T1000 (cell line): ENCODE data around the gene PTPRK.

Experiments used
- DNase-seq: peaks from one replicate; lab custom pipeline; 2025; ENCODE audit warnings: mixed read lengths; lab: John Stamatoyannopoulos, UW

Gene PTPRK

GRCh38 chr6:128520436-128521281 lies at the start of gene PTPRK:
Gene PTPRK (minus strand): TSS chr6:128520599. CDS start chr6:128520358, 241 bp downstream.
- DNase-seq = peak; percentile 82

- DNase-seq = no peak
Measured at GRCh38 chr6:128567029-128567428, 46.6 kb upstream of the PTPRK start.

GRCh38 chr6:128560966-128561365 lies 40.6 kb upstream of the PTPRK start:
- DNase-seq = no peak

- no peak for DNase-seq
Measured at GRCh38 chr6:128558924-128559323, 38.5 kb upstream of the PTPRK start.

DNA sequence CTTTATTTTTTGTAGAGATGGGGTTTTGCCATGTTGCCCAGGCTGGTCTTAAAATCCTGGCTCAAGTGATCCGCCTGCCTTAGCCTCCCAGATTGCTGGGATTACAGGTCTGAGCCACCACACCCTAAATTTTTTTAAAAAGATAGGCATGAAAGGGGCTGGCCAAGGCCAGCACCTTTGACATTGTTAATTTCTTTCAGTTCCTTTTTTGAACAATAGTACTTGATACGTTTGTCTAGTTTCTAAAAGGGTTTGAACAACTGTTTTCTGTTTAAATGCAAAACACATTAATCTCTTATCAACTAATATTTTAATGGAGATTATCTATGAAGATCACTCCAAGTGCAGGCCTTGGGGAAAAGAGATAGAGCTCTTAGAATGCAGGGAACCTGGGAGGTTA lies 37.6 kb upstream of the PTPRK start:
- DNase-seq = no peak

- no peak for DNase-seq
Measured at GRCh38 chr6:128557081-128557480, 36.7 kb upstream of the PTPRK start.

DNA sequence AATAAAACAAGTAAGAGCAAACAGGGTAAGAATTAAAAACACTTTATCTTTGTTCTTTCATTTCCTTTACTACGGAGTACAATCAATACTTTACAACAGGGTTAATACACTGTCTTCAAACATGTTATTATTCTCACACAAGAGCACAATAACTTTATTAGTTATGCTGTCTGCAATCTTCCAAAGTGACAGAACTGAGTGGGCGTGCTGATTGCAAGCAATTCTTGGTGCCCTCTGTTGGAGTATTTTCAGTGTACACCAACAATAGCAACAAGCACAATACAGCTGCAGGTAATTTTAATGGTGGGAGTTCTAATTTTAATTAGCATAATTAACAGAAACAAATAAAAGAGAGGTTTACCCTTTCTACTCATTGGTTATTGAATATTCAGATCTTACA lies 33.9 kb upstream of the PTPRK start:
- DNase-seq = no peak

DNA sequence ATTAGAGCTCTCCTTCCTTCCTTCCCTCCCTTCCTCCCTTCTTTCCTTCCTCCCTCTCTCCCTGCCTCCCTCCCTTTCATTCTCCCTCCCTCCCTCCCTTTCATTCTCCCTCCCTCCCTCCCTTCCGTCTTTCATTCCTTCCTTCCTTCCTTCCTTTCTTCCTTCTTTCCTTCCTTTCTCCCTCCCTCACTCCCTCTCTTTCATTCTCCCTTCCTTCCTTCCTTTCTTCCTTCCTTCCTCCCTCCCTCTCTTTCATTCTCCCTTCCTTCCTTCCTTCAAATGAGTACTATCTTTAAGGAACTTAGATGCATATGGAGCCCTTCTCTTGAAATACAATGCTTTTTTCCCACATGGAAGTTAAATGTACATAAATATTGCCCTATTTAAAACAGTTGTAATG lies 20.9 kb upstream of the PTPRK start:
- DNase-seq = no peak

- DNase-seq = no peak
Measured at GRCh38 chr6:128538763-128539162, 18.4 kb upstream of the PTPRK start.

- DNase-seq = no peak
Measured at GRCh38 chr6:128532827-128533226, 12.4 kb upstream of the PTPRK start.

DNA sequence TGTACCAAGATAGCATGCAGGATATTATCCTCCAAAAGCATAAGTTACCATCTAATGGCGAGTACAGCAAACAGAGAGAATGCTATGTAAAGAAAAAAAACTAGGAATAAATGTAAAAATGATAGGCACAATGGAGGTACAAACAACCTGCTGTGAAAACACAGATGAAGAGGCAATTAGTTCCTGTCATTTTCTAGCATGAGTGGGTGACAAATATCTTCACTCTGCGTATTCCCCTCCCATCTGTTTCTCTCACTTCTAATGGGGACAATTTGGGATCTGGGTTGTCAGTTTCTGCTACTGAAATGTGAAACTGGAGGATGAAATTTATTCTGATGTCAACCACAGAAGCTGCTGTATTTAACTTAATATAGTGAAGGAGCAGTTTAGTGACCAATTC lies 11.7 kb upstream of the PTPRK start:
- DNase-seq = no peak

GRCh38 chr6:128531696-128532095 lies 11.3 kb upstream of the PTPRK start:
- DNase-seq = no peak

DNA sequence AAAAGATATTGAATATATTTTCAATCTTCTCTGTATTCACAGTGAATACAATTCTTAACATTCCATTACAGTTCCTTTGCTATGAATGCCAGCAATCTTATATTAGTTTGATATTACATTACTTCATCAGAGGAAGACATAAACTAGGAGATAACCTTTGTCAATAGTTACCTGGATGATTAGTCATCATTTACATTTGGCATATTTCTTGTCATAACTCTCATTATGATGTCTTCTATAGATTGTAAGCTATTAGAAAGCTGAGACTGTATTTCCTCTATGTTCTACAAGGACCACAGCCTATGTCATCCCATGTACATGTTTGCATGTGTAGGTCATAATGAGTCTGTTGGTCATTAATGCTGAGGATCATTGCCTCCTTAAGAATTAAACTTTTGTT lies 7.8 kb upstream of the PTPRK start:
- DNase-seq = no peak

DNA sequence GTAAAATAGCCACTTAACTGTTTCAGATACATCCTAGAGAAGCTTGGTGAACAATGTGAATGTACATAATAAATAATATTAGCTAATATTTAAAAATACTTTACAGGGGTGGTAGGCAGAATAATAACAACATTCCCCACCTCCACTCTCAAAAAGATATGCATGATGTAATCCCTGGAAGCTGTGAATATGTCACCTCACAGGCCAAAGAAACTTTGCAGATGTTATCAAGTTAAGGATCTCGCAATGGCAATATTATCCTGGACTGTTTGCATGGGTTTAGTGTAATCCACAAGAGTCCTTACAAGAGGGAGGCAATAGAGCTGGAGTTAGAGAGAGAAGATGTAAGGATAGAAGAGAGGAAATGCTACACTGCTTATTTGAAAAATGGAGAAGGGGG lies 7.0 kb upstream of the PTPRK start:
- DNase-seq = no peak

- no peak for DNase-seq
Measured at GRCh38 chr6:128526152-128526914, 5.9 kb upstream of the PTPRK start.

- no peak for DNase-seq
Measured at GRCh38 chr6:128525406-128525805, 5.0 kb upstream of the PTPRK start.

GRCh38 chr6:128521282-128521632 lies 858 bp upstream of the PTPRK start:
- DNase-seq = no peak

GRCh38 chr6:128519931-128520435 lies 416 bp downstream of the PTPRK start:
- DNase-seq = no peak

DNA sequence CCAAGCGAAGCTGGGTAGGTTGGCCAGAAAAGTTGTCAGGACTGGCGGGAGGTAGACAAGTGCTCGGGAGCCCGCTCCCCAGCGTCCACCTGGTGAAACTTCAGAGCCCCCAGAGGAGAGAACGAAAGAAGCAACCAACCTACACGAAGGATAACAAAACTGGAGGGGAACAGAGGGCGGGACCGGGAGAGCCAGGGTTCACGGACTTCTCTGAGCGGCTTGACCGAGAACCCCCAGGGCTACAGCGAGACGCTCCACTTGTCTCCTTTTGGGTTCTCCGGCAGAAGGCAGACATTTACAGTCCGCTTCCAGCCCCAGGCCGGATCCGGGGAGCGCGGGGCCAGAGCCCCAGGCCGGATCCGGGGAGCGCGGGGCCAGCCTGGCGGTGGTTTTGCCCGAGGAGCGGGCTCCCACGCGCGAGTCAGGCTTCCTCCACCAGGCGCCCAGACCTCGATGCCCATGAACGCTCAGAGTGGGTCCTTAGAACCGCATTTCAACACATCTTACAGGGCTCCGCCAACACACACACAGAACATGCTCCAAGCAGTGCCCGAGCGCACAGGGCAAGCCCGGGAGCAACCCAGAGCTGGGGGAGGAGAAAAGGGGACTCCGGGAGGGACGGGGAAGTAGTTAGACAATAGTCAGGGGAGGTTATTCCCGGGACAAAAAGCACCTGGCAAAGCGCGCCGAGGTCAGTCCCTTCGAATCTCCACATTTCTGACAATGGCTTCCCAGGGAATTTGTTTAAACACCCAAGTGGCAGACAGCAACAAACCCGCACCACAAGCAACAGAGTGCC lies 1.1 kb downstream of the PTPRK start:
- no peak for DNase-seq

GRCh38 chr6:128518434-128519131 lies 1.8 kb downstream of the PTPRK start:
- DNase-seq = no peak

DNA sequence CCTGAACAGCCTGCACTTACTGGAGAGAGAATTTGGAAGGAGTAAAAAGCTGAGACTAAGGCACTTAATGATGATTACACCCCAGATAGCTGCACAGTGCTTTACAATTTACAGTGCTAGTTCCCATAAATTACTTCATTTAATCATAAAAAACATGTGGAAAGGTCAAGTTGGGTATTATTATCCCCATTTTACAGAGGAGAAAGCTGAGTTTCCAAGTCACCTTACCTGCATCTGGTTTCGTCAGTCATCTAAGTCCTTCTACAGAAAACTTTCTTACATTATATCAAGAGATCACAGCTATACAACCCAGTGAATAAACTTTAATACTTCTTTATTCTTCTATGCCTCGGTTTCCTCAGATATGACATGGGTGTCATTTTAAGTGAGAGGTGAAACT lies 3.3 kb downstream of the PTPRK start:
- DNase-seq = no peak

GRCh38 chr6:128516514-128516898 lies 3.9 kb downstream of the PTPRK start:
- DNase-seq = no peak
